B cell (primary cell): ENCODE measurements around the gene ADARB2. TPM values are rescaled to one million over a fixed set of nuclear protein-coding genes. Genes with fewer than 3 reads are reported as not detected.

Source experiments
- ATAC-seq: fragments of 200-7000 bp; cut with Tn5 transposase; one replicate; pipeline ENCODE4 v1.10.0; 2021; ENCODE audit warnings: low read depth, mild to moderate bottlenecking, moderate number of reproducible peaks, moderate library complexity
- CTCF ChIA-PET: fragments of 350-600 bp; sonication (Branson Sonifier 250); formaldehyde crosslinking; loops from one replicate; lab custom pipeline; 2021; ENCODE audit warnings: antibody characterized with exemption, inconsistent platforms; lab: Charles Lee
- POLR2A ChIA-PET: fragments of 350-600 bp; sonication (Branson Sonifier 250); formaldehyde crosslinking; loops from one replicate; lab custom pipeline; 2021; ENCODE audit warnings: antibody characterized with exemption; lab: Charles Lee
- DNase-seq: peaks from one replicate; pipeline ENCODE4 v3.0.0; 2013
- H2AFZ ChIP-seq: 2 replicates; pipeline ENCODE4 v1.6.1; 2012; ENCODE audit warnings: mild to moderate bottlenecking, low read depth, low read length; ENCODE audit not compliant: insufficient read depth, poor library complexity, severe bottlenecking
- H3K27ac ChIP-seq, 2 donors: 1 replicate in 1 of 2; 2 replicates in 1 of 2; pipeline ENCODE4 v1.5.1; 2012 to 2013; ENCODE audit warnings: low read length in 2 of 2, mild to moderate bottlenecking in 2 of 2, moderate library complexity in 1 of 2
- H3K27me3 ChIP-seq, 4 experiments: fragments of 200-600 bp in 1 of 4; sonication (generic) in 1 of 4; replicated peaks in 1 of 4; 1 replicate in 2 of 4; 2 replicates in 2 of 4; pipeline versions ENCODE4 v1.6.1 to v1.7.0; 2013 to 2016; ENCODE audit warnings: low read length in 3 of 4, mild to moderate bottlenecking in 2 of 4, mixed read lengths in 1 of 4, moderate library complexity in 1 of 4; ENCODE audit not compliant: insufficient read depth in 4 of 4, control insufficient read depth in 3 of 4; ENCODE audit errors: control extremely low read depth in 1 of 4
- H3K36me3 ChIP-seq, 2 experiments: replicated peaks in 1 of 2; 1 replicate in 1 of 2; 2 replicates in 1 of 2; pipeline versions ENCODE4 v1.6.1 to v1.7.1; 2013; ENCODE audit warnings: low read length in 1 of 2; ENCODE audit not compliant: insufficient read depth in 2 of 2, control insufficient read depth in 1 of 2; ENCODE audit errors: control extremely low read depth in 1 of 2, extremely low read depth in 1 of 2
- H3K4me1 ChIP-seq, 2 donors: fragments of 200-600 bp in 1 of 2; sonication (generic) in 1 of 2; 1 replicate in 1 of 2; 2 replicates in 1 of 2; pipeline versions ENCODE4 v1.5.1 to v1.6.1; 2013 to 2017; ENCODE audit warnings: low read length in 2 of 2; ENCODE audit not compliant: control insufficient read depth in 2 of 2, insufficient read depth in 2 of 2
- H3K4me2 ChIP-seq: replicated peaks from 2 replicates; pipeline ENCODE3; 2012; ENCODE audit warnings: mild to moderate bottlenecking, low read depth, low read length; ENCODE audit not compliant: poor library complexity, severe bottlenecking
- H3K4me3 ChIP-seq, 5 experiments: fragments of 200-600 bp in 1 of 5; sonication (generic) in 1 of 5; 1 replicate in 3 of 5; 2 replicates in 2 of 5; pipeline versions ENCODE4 v1.5.1 to v1.7.0; 2011 to 2016; ENCODE audit warnings: low read length in 4 of 5, mild to moderate bottlenecking in 4 of 5, low read depth in 2 of 5, control low read depth in 1 of 5, moderate library complexity in 1 of 5; ENCODE audit not compliant: insufficient read depth in 1 of 5; ENCODE audit errors: control extremely low read depth in 1 of 5, extremely low read depth in 1 of 5
- H3K79me2 ChIP-seq: fragments of 200-600 bp; sonication (generic); one replicate; pipeline ENCODE4 v1.6.0; 2016; ENCODE audit warnings: low read length; ENCODE audit not compliant: control insufficient read depth, insufficient read depth
- H3K9ac ChIP-seq: fragments of 200-600 bp; sonication (generic); 2 replicates; pipeline ENCODE4 v1.6.1; 2017; ENCODE audit warnings: mild to moderate bottlenecking, low read length, moderate library complexity
- H3K9me3 ChIP-seq, 3 donors: one replicate each; pipeline versions ENCODE4 v1.6.1 to v1.7.1; 2013; ENCODE audit warnings: low read length in 2 of 3; ENCODE audit not compliant: control insufficient read depth in 2 of 3, insufficient read depth in 1 of 3; ENCODE audit errors: control extremely low read depth in 1 of 3
- H4K20me1 ChIP-seq: 2 replicates; pipeline ENCODE4 v1.6.0; 2012; ENCODE audit warnings: mild to moderate bottlenecking, low read length; ENCODE audit not compliant: insufficient read depth, control insufficient read depth, poor library complexity, severe bottlenecking
- H3K27ac Mint-ChIP-seq: one replicate; pipeline ENCODE4 v1.8.0; 2021; ENCODE audit warnings: mixed read lengths
- H3K27me3 Mint-ChIP-seq: one replicate; pipeline ENCODE4 v1.8.0; 2021; ENCODE audit warnings: mixed read lengths
- H3K4me1 Mint-ChIP-seq: one replicate; pipeline ENCODE4 v1.8.0; 2021; ENCODE audit warnings: mixed read lengths
- H3K4me3 Mint-ChIP-seq: one replicate; pipeline ENCODE4 v1.8.0; 2021; ENCODE audit warnings: mixed read lengths
- H3K9me3 Mint-ChIP-seq: one replicate; pipeline ENCODE4 v1.8.0; 2022; ENCODE audit warnings: mixed read lengths; ENCODE audit not compliant: insufficient read depth
- CTCF ChIP-seq: fragments of 200-600 bp; IDR thresholded peaks from one replicate; pipeline ENCODE4 v1.8.0; 2022; ENCODE audit warnings: antibody characterized with exemption, mild to moderate bottlenecking
- EZH2 ChIP-seq: IDR thresholded peaks from 2 replicates; pipeline ENCODE4 v1.6.1; 2012; ENCODE audit warnings: borderline replicate concordance, low read depth, mild to moderate bottlenecking, moderate library complexity, low read length; ENCODE audit not compliant: insufficient read depth, poor library complexity, severe bottlenecking
- WGBS: methylation state at CpG from one replicate; pipeline ENCODE4 v1.1.5; 2013; ENCODE audit warnings: missing lambda C conversion rate; ENCODE audit not compliant: insufficient coverage; 5-methylcytosine and 5-hydroxymethylcytosine counted together
- intact Hi-C: fragments of 100-400 bp; cut with micrococcal nuclease; formaldehyde crosslinking; loops from one replicate; pipeline ENCODE4 v1.10.0; 2022
- polyA plus RNA-seq: library from polyadenylated mRNA; depleted of rRNA; stranded (reverse); fragments of >200 nt; gene quantifications from 2 replicates; pipeline ENCODE4 v1.2.3, GENCODE V29; 2012
- total RNA-seq, 2 donors: library from RNA; stranded (reverse); fragments of 120-200 nt in 1 of 2; gene quantifications; 1 replicate in 1 of 2; 2 replicates in 1 of 2; pipeline versions ENCODE4 v1.2.3 to v1.2.4, GENCODE V29; 2013 to 2022

Gene ADARB2
- total and polyA plus RNA-seq, 2 donors (not counting 1 experiment from before 2014, with no cell fraction given), result 0.13 to 0.96 TPM

- H2AFZ ChIP-seq, result no peak overlapping the region
- POLR2A ChIA-PET, result no interaction called here
Observed at GRCh38 chr10:1134156-1134555, 603.2 kb downstream of the ADARB2 start.

GRCh38 chr10:1133495-1134045 is 603.8 kb downstream of the ADARB2 start:
- ChIA-PET POLR2A (no interaction called here), CTCF (no interaction called here)
- H3K27me3 Mint-ChIP-seq, result no peaks in the 10 kb centered on the region
- H3K27me3 ChIP-seq, result no peaks in the 10 kb centered on the region
- no peak overlapping the region for H3K4me3 ChIP-seq
- H3K79me2 ChIP-seq, result no peaks in the 10 kb centered on the region
- H3K27ac Mint-ChIP-seq, result no peak overlapping the region
- no peaks in the 10 kb centered on the region for H4K20me1 ChIP-seq
- H3K9me3 ChIP-seq, result peaks cover 3 to 17% (median 8%) of the 10 kb centered on the region in 3 donors
- H3K9me3 Mint-ChIP-seq, result peaks cover 9% of the 10 kb centered on the region
- no peak overlapping the region for H2AFZ ChIP-seq
- 98% methylated on average over 3 of the region's 3 CpGs for WGBS
- no peak overlapping the region for H3K9ac ChIP-seq
- no peaks in the 10 kb centered on the region for H3K4me1 Mint-ChIP-seq
- TF ChIP-seq EZH2 (no peak), CTCF (no peak)
- H3K36me3 ChIP-seq, result peaks cover 0 to 32% of the 10 kb centered on the region in 2 experiments
- DNase-seq (no peak), ATAC-seq (no peak)
- no peak overlapping the region for H3K27ac ChIP-seq
- no peak overlapping the region for H3K4me2 ChIP-seq
- intact Hi-C loops, result no loop called here
- H3K4me1 ChIP-seq, result no peaks in the 10 kb centered on the region
- no peak overlapping the region for H3K4me3 Mint-ChIP-seq

More at GRCh38 chr10:1134156-1134555, 603.2 kb downstream of the ADARB2 start:
- CTCF ChIA-PET, result no interaction called here
- intact Hi-C loops, result no loop called here
- Histone ChIP-seq H3K9ac (no peak overlapping the region), H3K79me2 (no peaks in the 10 kb centered on the region), H4K20me1 (no peaks in the 10 kb centered on the region), H3K27me3 (no peaks in the 10 kb centered on the region), H3K4me2 (no peak overlapping the region), H3K9me3 (peaks cover 4 to 17% (median 13%) of the 10 kb centered on the region in 3 donors), H3K4me3 (no peak overlapping the region), H3K36me3 (peaks cover 0 to 26% of the 10 kb centered on the region in 2 experiments), H3K27ac (no peak overlapping the region), H3K4me1 (no peaks in the 10 kb centered on the region)
- no peaks in the 10 kb centered on the region for H3K4me1 Mint-ChIP-seq
- no peak overlapping the region for H3K27ac Mint-ChIP-seq
- H3K9me3 Mint-ChIP-seq, result peaks cover 10% of the 10 kb centered on the region
- no peak overlapping the region for H3K4me3 Mint-ChIP-seq
- WGBS, result no CpG with 5 or more reads among the region's 2 CpGs
- ATAC-seq, result no peak
- no peak for DNase-seq
- no peaks in the 10 kb centered on the region for H3K27me3 Mint-ChIP-seq
- TF ChIP-seq CTCF (no peak), EZH2 (no peak)
